Stimulated activated CD8-positive, alpha-beta memory T cell treated with anti-CD3 and anti-CD28 coated beads, Interleukin-4, amount 100 ng/mL, for 48 hours (primary cell): ENCODE measurements around the gene GJA9.

Source experiments
- DNase-seq: peaks from one replicate; pipeline ENCODE4 v3.0.0-alpha.2; 2020

Gene GJA9

GRCh38 chr1:38829368-38829767 lies 52.0 kb downstream of the GJA9 start:
- no peak for DNase-seq

DNA sequence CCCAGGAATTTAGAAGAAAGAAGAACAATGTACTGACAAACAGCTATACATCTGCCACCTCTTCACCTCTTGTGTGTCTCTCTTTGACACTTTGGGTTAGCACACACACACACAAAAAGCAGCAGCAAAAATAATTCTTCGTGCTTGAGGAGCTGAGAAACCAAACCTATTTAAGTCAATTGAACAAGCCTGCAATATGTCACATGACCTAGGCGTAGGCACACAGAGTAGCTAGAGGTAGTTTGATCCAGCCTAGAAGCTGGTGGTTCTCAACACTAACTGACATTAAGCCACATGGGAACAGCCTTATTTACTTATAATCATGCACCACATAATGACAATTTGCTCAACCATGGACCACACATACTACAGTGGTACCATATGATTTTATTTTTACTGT lies 54.1 kb downstream of the GJA9 start:
- DNase-seq = no peak

DNA sequence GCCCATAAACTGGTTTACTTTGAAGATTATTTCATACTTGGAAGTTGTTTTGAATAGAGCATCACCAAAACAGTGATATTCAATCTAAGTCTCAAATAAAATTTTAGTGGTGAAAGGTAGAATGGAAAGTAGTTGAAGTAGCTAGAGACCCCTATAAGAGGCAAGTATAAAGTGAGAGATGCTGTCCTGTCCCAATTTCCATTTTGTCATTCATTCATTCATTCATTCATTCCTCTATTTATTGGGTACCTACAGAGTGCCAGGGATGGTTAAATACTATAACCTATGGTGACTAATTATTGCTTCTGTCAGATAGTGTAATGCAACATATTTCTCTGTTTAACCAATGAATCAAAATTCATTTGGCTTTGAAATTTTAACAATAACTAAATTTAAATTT lies 54.5 kb downstream of the GJA9 start:
- DNase-seq = no peak

- DNase-seq = no peak
These were observed 55.1 kb downstream of the GJA9 start for GRCh38 chr1:38826262-38826661.
